ENCODE results near the gene COX15. TPM values are rescaled to one million over a fixed set of nuclear protein-coding genes. Genes with fewer than 3 reads are reported as not detected.
"Not testable (repeated sequence)": the region's sequence is repeated elsewhere in the genome, so short reads cannot be mapped to it uniquely, and the experiment has no call there.

Gene COX15
- total RNA-seq, 1 donor from 2014 or later = 26.8 TPM

DNA sequence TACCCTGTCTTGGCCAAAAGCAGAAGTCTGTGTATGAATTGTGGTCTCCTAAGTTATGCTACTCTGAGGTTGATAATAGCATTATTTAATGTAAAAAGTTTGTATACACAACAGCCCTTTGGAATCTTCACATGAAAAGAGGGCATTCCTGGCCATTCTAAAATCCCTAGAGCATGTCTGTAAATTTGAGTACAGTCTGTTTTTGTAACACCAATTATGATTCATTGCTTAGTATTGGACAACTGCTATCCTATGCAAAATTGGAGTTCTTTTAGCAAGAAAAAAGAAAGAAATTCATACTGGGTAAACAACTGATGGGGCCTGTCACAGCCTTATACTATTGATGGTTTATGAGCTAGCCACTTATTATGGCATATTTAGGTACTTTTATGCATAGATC, 10.3 kb upstream of the COX15 start:
- no peak for DNase-seq (ENCODE audit: low read depth)
- TF ChIP-seq, protein P1, sequence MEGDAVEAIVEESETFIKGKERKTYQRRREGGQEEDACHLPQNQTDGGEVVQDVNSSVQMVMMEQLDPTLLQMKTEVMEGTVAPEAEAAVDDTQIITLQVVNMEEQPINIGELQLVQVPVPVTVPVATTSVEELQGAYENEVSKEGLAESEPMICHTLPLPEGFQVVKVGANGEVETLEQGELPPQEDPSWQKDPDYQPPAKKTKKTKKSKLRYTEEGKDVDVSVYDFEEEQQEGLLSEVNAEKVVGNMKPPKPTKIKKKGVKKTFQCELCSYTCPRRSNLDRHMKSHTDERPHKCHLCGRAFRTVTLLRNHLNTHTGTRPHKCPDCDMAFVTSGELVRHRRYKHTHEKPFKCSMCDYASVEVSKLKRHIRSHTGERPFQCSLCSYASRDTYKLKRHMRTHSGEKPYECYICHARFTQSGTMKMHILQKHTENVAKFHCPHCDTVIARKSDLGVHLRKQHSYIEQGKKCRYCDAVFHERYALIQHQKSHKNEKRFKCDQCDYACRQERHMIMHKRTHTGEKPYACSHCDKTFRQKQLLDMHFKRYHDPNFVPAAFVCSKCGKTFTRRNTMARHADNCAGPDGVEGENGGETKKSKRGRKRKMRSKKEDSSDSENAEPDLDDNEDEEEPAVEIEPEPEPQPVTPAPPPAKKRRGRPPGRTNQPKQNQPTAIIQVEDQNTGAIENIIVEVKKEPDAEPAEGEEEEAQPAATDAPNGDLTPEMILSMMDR (conservative IDR thresholded peaks at IDR 0.05; ENCODE audit: low read depth, low read length) = no peak
- H3K4me3 ChIP-seq (ENCODE audit: low read depth, low read length) = no peak overlapping the region

DNA sequence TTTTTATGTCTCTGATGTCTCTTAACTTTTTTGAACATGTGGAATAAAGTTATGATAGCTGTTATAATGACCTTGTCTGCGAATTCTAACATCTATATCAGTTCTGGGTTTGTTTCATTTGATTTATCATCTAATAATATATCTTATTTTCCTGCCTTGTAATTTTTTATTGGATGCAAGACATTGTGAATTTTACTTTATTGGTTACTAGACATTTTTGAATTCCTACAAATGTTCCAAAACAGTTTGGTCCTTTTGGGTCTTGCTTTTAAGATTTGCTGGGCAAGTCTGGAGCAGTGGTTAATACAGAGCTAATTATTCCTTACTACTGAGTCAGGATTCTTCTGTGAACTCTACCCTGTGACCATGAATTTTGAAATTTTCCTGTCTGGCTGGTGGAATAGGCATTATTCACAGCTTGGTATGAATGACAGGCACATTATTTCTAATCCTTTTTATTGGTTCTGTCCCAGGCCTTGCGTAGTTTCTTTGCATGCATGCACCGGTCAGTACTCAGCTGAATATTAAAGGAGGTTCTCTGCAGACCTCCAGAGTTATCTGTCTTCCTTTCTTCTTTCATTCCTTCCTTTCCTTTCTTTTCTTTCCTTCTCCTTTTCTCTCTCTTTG, 9.1 kb upstream of the COX15 start:
- TF ChIP-seq, protein P1 (conservative IDR thresholded peaks at IDR 0.05; ENCODE audit: low read depth, low read length) = no peak
- no peak for DNase-seq (ENCODE audit: low read depth)
- H3K4me3 ChIP-seq (ENCODE audit: low read depth, low read length) = no peak overlapping the region

DNA sequence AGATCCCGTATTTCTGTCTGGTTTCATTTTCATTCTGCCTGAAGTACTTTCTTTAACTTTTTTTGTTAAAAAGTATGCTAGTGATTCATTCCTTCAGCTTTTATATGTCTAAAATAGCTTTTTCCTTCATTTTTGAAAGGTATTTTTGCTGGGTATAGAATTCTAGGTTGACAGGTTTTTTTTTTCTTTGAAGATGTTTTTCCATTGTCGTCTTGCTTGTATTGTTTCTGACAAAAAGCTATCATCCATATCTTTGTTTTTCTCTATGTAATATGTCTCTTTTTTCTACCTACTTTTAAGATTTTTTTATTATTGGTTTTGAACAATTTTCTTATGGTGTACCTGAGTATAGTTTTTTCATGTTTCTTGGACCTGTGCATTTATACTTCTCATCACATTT, 8.3 kb upstream of the COX15 start:
- no peak for DNase-seq (ENCODE audit: low read depth)
- no peak overlapping the region for H3K4me3 ChIP-seq (ENCODE audit: low read depth, low read length)
- TF ChIP-seq, protein P1 (conservative IDR thresholded peaks at IDR 0.05; ENCODE audit: low read depth, low read length) = no peak

DNA sequence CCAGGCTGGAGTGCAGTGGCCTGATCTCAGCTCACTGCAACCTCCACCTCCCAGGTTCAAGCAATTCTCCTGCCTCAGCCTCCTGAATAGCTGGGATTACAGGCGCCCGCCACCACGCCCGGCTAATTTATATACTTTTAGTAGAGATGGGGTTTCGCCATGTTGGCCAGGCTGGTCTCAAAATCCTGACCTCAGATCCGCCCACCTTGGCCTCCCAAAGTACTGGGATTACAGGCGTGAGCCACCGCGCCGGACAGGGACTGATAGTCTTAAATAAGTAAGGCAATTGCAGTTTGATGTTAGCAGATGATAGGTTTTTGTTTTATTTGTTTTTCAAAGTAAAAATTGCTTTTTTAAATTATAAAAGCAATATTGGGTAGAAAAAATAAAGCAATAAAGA, 2.2 kb upstream of the COX15 start:
- not testable (repeated sequence) for DNase-seq (ENCODE audit: low read depth); H3K4me3 ChIP-seq (ENCODE audit: low read depth, low read length)

DNA sequence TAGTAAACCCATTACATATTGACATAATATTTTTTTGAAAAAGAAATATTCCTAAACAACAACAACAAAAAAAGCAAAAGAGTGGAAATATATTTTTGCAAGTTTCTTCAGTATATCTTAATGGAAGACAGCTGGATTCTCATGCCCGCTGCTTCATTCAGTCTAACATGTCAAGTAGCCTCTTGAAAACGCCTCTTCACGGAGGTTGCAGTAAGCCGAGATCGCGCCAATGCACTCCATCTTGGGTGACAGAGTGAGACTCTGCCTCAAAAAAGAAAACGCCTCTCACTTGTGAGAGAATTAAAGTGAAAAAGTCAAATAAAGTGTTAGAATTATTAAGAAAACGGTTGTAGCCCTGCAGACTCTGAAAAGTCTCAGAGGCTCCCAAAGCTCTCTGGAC, 1.4 kb upstream of the COX15 start:
- TF ChIP-seq, protein P1 (conservative IDR thresholded peaks at IDR 0.05; ENCODE audit: low read depth, low read length) = no peak
- H3K4me3 ChIP-seq (ENCODE audit: low read depth, low read length) = peak overlapping the region; percentile 100
- DNase-seq (ENCODE audit: low read depth) = no peak

DNA sequence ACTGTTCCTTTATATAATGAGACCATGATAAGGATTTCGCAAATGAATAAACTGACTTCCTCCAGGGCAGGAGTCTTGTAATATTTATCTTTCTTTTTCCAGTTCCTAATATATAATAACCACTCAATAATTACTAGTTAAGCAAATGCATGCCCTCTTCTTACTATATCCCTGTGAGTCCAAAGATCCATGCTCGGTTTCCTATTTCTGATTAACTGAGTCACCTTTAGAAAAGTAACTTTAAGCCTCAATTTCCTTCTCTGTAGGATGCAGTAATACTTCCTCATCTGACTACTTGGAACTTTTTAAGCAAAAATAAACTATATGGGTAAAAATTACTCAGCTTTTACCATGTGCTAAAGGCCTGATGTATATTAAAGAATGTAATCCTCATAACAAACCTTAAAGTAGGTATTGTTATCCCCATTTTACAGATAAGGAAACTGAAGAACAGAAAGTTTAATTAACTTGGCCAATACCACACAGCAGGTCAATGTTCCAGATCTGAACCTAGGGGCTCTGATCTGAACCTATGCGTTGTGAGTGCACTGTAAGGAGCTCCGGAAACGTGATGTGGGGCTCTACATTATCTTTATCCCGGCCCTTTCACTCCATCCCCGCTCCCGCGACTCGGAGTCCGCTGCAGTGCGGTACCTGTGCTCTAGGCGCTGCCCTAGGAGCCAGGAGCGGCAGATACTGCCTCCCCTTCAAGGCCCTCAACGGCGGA, 458 bp downstream of the COX15 start:
- peak overlapping the region; percentile 100 for H3K4me3 ChIP-seq (ENCODE audit: low read depth, low read length)
- TF ChIP-seq, protein P1 (conservative IDR thresholded peaks at IDR 0.05; ENCODE audit: low read depth, low read length) = no peak
- no peak for DNase-seq (ENCODE audit: low read depth)

DNA sequence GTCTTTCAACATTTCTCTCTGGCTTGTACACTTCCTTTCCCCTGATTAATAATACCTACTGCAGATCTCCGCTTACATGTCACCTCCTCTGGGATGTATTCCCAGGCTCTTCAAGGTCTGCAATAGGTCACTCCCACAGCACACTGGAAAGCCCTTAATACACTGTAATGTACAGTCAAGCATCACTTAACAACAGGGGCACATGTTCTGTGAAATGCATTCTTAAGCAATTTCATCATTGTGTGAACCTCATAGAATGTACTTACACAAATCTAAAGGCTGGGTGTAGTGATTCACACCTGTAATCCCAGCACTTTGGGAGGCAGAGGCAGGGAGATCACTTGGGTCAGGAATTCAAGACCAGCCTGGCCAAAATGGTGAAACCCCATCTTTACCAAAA, 1.9 kb downstream of the COX15 start:
- DNase-seq (ENCODE audit: low read depth) = peak; percentile 81
- H3K4me3 ChIP-seq (ENCODE audit: low read depth, low read length) = no peak overlapping the region
- TF ChIP-seq, protein P1 (conservative IDR thresholded peaks at IDR 0.05; ENCODE audit: low read depth, low read length) = no peak
